NK-92 (cell line): ENCODE data around the gene PLB1.
"Not testable (repeated sequence)": the region's sequence is repeated elsewhere in the genome, so short reads cannot be mapped to it uniquely, and the experiment has no call there.

Experiments
- DNase-seq: peaks from one replicate; lab custom pipeline; 2025; ENCODE audit not compliant: unreplicated experiment; lab: John Stamatoyannopoulos, UW

PLB1 gene

GRCh38 chr2:28530782-28531181 lies 34.9 kb downstream of the PLB1 start:
- no peak for DNase-seq

DNA sequence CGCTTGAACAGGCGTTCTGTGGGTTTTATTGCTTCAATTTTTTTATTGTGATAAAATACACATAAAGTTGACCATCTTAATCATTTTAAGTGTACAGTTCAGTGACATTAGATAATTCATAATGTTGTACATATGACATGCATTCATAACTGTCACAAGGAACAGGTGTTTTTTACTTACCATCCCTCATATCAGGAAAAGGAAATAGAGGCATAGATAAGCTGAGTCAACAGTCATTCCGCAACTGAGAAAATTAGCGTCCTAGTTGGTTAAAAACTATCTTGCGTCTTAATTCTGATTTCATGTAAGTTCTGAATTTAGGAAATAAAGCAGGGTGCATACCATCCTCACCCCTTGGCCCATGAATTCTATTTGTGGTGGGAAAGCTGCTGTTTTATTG lies 36.5 kb downstream of the PLB1 start:
- no peak for DNase-seq

GRCh38 chr2:28533044-28533680 lies 37.3 kb downstream of the PLB1 start:
- DNase-seq, result no peak

- DNase-seq, result no peak
These were observed 39.0 kb downstream of the PLB1 start for GRCh38 chr2:28534817-28535216.

DNA sequence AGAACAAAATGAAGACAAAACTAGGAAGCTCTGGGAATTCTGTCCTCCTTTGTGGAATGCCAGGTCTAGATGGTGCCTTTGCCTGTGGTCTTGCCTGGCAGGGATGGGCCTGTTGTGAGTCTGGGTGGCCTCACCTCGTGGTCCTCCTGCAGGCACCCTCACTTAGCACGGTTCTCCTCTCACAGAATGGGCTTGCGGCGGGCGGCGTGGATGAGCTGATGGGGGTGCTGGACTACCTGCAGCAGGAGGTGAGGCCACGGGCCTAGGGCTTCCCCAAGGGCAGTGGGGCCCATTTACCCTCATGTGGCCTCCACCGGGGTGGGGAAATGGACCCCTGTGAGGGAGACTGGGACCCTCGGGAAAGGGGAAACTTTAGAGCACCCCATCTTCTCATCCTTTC lies 42.3 kb downstream of the PLB1 start:
- DNase-seq, result no peak

DNA sequence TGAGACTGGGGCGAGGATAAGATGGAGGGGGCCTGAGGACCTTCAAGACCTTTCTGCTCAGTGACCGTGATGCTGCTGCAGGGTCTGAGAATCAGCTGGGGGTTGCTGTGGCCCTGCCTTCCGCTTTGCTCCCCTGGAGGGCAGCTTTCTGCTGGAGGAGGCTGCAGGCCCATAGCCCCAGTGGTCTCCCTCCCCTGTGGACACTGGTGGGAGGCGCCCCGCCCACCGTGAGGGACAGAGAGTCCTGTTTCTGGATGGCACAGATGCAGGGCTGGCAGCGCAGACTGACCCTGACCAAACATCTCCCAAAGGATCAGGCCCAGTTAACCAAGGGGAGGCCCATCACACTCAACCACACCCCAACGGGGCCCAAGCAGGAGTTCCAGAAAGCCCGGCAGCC lies 42.8 kb downstream of the PLB1 start:
- no peak for DNase-seq

DNA sequence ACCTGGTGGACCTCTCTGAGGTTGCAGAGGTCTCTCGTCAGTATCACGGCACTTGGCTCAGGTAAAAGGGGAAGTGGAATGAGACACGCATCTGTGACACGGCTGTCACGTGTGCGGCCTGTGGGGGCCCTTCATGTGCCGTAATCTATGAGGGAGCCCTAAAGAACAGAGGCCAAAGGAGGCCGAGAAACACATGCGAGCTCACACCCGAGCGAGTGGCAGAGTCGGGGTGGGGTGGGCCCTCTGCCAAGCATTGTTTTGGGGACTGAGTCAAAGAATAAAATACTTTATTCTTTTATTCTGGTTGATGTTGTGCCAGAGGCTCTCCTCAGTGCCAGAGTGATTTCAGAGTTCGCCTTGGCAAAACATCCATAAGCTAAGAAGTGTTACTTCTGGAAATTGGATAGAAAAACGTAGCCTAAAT lies 43.3 kb downstream of the PLB1 start:
- DNase-seq, result no peak

GRCh38 chr2:28543316-28544035 lies 47.6 kb downstream of the PLB1 start:
- DNase-seq, result no peak

DNA sequence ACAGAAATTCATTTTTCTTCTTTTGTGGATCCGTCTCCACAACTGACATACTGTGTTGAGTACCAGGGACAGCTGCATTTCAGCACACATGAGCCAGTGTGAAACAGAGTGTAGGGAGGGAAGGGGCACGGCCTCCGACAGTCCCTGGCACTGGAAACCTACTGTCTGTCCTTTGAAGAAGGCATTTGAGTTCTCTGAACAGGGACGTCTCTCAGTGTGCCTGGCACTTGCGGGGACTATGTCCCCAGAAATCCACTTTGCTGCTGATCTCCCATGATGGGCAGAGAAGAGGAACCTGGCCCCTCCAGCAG lies 48.1 kb downstream of the PLB1 start:
- no peak for DNase-seq

GRCh38 chr2:28544405-28544921 lies 48.6 kb downstream of the PLB1 start:
- DNase-seq, result no peak

DNA sequence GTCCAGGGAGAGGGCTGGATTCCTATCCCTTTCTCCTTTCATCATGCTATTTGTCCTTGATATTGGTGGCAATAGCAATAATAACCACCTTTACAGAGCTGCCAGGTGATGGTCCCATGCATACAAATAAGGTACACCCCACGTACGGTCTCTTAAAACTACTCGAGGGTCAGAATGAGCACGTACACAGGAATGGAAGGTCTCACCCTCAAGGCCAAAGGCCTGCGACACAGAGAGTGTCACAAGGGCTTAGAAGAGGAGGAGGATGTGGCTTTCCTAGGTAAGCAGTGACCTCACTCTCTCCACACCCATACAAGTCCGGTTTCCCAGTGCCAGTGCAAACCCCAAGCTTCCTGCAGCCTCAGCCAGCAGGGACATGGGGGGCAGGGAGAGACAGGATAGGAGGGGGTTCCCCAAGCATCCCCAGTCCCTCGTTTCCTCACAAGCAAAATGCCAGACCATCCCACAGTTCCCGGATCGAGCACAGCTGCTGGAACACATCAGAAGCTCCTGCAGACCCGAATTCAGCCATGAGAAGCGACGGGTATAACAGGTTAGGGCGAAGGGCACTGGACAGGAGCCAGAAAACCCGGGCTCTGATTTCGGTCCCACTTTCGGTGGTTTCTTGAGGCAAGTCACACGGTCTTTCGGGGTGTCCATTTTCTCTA lies 49.2 kb downstream of the PLB1 start:
- DNase-seq, result no peak

DNA sequence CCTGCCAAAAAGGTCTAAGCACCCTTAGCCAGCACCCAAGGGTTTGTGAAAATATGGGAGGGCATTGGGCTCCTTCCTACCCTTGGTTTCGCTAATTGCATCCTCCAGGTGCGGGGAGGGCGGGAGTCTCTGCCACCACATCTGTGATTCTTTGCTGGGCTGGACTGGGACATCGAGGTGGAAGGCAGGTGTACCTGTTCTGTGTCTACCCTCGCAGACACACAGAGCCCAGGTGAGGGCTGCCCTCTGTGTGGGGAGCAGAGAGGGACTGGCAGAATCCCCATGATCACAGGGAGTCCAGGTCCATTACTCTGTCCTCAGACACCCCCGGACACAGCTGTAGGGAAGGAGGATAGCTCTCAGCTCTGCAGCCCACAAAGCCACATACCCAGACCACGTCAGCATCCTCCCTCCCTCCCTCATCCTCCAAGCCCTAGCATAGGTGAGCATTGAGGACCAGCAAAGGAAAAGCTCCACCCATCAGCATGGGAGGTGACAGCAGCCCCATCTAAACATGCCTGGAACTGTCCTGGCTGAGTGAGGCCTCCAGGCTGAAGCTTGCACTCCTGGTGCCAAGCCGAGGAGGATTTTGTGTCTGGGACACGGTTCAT lies 49.8 kb downstream of the PLB1 start:
- DNase-seq, result no peak

GRCh38 chr2:28546242-28546641 lies 50.4 kb downstream of the PLB1 start:
- DNase-seq, result no peak

DNA sequence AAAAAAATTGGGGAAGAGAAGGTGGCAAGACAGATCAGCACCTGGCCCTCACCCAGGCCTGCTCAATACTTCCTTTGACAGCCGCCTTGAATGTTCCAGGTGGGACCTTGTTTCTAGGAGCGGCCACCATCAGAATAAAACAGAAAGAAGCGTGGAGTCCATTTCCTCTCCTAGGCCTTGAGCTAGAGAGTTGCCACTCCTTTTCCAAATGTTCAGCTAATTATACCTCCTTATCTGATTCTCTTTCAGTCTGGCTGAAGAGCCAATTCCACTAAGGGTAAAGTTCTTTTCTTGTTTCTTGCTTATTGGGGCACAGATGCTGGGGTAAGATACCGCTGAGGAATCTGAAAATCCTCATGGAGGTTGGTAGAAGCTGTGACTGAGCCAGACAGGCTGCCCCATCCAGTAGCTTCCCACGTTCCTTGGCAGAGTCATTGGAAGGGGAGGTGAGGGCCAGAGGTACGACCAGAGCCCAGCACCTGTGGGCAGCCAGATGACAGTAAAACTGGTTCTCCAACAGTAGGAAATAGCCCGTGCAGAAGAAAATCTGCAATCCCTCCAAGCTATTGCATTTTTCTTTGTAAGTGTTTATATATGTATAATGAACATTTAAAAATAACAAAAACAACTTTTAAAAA lies 51.5 kb downstream of the PLB1 start:
- no peak for DNase-seq

DNA sequence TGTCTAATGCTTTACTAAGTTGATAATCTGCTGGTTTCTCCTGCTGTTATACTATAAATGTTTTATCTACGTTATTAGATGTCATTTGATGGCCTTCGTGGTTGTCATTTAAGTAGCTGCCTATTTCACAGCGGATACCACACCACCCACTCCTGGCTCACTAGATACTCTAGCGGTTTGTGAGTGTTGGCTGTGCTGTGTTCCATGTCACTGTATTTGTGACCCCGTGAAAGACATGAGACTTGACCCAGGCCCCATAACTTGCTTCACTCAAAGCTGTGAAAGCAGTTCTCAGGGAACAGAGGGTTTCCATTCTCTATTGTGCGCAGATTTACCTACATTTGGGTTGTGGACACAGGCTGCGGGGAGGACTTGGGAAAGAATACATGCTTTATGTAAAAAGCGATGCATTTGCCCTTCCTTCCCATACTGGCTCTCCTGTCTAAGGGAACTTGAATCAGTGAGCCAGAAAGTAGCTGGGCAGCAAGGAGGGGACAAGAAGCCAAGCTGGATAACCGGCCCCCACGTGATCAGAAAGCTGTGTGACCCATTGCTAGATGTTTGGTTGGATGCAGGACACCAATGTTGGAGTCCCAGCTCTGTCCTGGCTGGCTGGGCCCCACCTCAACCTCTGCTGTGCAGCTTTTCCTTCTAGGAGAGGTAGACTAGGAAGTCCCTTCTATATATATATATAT lies 52.2 kb downstream of the PLB1 start:
- no peak for DNase-seq

DNA sequence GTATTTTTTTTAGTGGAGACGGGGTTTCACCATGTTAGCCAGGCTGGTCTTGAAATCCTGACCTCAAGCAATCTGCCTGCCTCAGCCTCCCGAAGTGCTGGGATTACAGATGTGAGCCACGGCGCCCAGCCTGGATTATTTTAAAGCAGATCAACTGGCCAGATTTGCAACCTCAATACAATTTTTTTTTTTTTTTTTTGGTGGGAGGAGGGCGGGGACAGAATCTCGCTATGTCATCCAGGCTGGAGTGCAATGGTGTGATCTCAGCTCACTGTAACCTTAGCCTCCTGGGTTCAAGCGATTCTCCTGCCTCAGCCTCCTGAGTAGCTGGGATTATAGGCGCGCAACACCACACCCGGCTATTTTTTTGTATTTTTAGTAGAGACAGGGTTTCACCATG lies 54.5 kb downstream of the PLB1 start:
- DNase-seq, result not testable (repeated sequence)

DNA sequence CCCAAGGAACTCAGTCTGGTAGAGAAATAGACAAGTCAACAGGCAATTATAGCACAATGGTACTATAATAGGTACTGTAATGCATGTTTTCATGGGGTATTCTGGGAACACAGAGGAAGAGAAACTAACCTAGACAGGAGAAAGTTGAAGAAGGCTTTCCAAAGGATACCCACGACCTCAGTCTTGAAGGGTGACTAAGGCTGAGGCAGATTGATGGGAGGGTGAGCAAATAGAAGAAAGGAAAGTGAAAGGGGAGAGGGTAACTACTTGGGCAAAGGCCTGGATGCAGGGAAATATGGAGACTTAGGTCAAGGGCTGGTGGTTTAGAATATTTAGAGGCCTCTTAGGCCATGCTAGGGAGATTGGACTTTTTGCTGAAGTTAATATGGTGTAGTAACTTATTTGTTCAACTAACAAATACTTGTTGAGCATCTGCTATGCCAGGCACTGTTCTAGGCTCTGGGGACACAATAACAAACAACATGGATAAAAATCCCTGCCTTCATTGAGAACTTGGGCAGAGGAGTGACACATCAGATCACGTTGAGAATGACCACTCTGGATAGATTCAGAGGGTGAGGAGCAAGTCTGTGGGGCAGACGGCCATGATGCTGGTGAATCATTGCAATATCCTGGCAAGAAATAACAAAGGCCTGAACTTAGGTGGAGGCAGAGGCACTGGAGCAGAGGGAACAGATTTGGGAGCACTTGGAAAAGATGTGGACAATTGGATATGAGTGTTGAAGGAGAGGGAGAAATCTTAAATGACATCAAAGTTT lies 56.4 kb downstream of the PLB1 start:
- no peak for DNase-seq

DNA sequence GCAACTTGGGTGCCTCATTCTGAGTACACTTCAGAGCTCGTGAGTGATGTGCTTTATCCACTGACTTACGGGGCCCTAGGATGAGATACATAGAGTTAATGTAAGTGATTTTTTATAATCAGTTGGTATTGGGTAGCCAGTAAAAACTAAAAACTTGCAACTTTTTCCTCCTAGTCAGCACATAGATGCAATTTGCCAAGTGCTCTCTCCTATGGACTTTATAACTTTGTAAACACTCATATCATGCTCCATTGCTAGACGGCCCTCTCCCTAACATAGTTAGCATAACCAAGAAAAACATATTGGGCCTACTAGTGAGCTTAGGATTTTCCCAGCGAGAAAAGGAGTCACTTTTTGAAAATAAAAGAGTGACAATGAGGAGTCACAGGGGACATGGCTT lies 60.4 kb downstream of the PLB1 start:
- DNase-seq, result no peak

GRCh38 chr2:28557389-28558131 lies 61.7 kb downstream of the PLB1 start:
- DNase-seq, result no peak
